ENCODE data around the gene STAT5B.

DNA sequence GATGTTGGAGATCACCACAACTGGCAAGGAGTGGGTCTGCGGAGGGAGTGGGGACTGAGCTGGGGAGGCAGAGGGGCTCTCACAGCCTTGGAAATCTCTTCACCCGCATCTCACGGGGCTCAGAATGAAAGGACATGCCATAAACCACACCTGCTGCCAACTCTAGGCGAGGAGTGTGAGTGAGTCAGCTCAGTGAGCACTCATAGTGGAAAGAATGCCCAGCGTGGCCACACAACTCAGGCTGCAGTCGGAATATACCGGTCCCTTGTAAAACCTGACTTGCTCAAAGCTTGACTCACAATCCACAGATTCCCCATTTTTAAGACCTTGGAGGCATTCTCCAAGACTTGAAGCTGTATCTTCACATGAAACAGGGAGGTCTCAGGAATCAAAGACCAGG, 48.8 kb upstream of the STAT5B start:
- TF ChIP-seq CTCF (IDR thresholded peaks at IDR 0.05): no peak
- TF ChIP-seq POLR2A (IDR thresholded peaks at IDR 0.05): no peak
